COLO829 (cell line): ENCODE data around the gene RREB1.

Source experiments
- DNase-seq: peaks from one replicate; pipeline ENCODE4 v3.0.0; 2012; ENCODE audit warnings: low spot score

RREB1 gene

DNA sequence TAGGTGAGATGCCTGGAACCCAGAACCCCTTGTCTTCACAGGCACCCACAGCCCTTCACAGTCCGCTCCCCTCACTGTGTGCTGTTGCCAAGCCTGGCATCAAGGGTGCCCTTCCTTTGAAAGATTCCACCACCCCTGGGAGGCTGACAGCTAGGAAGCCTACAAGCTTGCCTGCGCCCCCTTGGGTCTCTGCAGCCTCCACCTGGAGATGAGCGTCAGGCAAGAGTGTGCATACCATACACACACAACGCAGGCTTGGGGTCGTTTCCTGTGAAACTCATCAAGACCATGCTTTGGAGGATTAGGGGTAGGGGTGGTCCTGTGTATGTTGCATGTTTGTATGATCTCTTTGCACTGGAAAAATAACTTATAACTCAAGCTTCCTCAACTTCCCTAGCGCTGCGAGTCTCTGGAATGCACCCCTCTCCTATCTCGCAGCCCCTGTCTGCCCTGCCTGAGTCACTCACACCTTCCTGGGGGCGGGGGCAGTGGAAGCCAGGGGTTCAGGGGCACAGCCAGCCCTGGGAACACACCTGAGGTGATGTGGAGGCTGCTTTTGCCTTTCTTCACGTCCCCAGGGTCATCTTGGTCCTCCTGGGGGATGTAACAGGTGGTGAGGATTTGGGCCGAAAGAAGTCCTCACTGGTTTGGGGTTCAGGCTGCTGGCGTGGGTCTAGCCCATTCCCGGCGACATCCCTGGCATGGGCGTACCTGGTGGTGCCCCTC lies 138.1 kb downstream of the RREB1 start:
- DNase-seq = no peak

- no peak for DNase-seq
Observed at GRCh38 chr6:7246401-7247178, 138.8 kb downstream of the RREB1 start.

DNA sequence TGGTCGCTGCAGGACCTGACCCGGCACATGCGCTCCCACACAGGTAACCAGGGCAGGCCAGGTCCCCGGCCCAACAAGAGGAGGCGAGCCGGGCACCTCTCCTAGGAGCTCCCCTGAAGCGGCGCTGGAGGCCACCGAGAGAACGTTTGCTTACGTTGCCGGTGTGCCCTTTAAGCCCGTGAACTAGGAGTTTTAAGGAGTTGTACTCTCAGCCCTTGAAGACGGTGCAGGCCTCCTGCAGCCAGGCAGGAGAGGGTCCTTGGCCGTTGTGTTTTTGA lies 139.4 kb downstream of the RREB1 start:
- no peak for DNase-seq

GRCh38 chr6:7247828-7248227 lies 140.1 kb downstream of the RREB1 start:
- DNase-seq = no peak

- no peak for DNase-seq
Observed at GRCh38 chr6:7249391-7249790, 141.6 kb downstream of the RREB1 start.

GRCh38 chr6:7249946-7250643 lies 142.3 kb downstream of the RREB1 start:
- DNase-seq = no peak

- DNase-seq = no peak
Observed at GRCh38 chr6:7250812-7251211, 143.1 kb downstream of the RREB1 start.

GRCh38 chr6:7251646-7252260 lies 144.0 kb downstream of the RREB1 start:
- DNase-seq = no peak

DNA sequence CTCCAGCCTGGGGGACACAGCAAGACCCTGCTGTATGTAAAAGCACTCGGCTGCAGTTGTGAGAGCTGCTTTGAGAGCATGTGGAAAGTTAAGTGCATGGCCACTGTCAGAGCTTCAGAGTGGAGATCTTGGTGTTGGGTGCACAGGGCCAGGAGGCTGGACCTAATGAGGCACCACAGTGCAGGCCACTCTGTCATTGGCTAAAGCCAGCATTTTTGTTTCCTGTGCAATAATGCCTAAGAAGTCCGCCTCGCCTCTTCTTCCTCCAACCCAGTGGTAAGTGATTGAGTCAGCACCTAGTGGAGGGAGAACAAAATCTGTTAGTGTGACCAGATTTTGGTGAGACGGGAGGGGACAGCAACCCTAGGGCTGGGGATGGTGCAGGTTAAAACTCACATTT lies 144.6 kb downstream of the RREB1 start:
- no peak for DNase-seq

- no peak for DNase-seq
Observed at GRCh38 chr6:7254980-7255835, 147.4 kb downstream of the RREB1 start.

DNA sequence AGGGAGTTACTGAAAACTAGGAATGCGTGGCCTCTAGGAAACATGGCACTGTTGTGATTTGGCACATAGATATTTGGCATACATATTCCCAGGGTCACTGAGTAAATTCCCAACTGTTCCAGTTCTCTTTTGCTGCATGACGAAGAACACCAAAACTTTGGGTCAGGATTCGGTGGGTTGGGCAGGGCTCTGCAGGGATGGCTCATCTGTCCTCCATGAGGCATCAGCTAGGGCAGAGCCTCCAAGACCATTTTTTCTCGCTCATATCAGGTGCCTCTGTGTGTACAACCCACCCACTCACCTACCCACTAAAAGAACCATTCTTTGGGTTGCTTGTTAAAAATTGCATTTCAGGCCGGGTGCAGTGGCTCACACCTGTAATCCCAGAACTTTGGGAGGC lies 148.2 kb downstream of the RREB1 start:
- DNase-seq = no peak

DNA sequence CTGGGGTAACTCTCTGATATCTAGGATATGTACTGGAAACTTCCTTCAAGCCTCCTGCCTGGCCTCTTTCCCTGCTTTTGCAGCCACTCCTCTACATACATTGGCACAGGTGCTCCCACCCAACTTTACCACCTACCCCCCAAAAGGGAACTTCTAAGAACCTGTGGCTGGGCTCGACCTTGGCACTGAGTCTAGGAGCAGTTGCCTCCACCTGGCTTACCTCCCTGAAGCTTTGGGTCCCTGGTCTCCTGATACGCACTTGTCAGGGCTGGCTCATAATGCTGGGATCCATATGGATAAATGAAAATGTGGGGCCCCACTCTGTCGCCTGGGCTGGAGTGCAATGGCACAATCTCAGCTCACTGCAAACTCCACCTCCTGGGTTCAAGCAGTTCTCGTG lies 149.0 kb downstream of the RREB1 start:
- no peak for DNase-seq

DNA sequence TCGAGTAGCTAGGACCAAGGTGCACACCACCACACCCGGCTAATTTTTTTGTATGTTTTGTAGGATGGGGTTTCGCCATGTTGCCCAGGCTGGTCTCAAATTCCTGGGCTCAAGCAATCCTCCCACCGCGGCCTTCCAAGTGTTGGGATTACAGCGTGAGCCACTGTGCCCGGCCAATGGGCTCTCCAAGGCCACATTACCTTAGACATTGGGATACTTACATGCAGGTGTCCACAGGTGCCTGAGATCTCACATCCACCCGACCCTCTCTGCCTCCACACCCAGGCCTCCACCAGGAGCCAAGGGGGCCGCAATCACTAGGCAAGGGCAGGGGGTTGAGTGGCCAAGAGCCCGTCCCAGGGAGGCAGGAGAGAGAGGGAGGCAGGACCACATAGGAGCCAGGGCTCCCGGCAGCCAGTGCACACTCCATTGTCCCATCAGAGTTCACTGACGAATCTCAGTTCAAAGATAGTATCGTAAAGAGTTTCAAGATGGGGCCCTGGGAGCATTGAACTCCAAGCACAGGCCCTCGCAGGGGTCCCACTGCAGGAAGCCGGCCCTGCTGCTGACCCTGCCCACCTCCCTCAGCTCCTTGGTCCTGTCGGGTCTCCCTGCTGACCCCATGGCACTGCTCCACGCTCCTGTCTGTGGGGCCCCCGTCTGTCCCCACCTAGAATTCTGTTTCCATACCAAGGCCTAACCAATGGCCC lies 149.9 kb downstream of the RREB1 start:
- no peak for DNase-seq

- DNase-seq = no peak
Observed at GRCh38 chr6:7258231-7258763, 150.5 kb downstream of the RREB1 start.

DNA sequence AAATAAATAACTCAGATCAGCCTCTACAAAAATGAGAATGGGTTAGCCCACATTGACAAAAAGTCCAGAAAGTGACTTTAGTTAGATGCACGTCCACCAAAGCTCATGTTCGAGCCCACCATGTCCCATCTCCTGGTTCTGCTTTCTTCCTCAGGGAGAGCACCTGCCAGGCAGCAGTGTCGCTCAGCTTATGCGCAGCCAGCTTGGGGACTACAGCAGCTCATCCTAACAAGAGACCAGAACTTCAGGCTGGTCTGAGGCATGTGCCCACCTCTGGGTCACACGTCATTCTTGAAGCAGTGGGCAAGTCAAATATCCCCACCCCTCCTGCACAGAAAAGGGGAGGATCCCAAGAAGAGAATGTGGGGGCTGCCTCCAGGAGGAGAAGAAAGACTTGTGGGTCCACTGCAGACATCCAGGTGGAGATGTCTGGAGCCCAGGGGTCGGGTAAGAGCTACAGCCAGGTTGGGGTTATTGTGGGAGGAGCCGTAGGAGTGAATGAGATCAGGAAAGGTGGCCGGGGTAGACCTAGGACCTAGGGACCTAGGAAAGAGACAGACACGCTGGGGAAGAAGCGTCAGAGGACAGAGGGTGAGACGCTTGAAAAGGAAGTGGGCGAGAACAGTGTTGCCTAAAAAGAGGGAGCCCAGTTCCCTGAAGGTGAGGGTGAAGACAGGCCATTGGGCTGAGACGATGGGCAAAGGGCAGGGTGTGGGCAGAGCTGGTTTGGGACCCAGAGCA lies 152.7 kb downstream of the RREB1 start:
- no peak for DNase-seq

- peak; percentile 95 for DNase-seq
Observed at GRCh38 chr6:7261032-7261841, 153.5 kb downstream of the RREB1 start.

DNA sequence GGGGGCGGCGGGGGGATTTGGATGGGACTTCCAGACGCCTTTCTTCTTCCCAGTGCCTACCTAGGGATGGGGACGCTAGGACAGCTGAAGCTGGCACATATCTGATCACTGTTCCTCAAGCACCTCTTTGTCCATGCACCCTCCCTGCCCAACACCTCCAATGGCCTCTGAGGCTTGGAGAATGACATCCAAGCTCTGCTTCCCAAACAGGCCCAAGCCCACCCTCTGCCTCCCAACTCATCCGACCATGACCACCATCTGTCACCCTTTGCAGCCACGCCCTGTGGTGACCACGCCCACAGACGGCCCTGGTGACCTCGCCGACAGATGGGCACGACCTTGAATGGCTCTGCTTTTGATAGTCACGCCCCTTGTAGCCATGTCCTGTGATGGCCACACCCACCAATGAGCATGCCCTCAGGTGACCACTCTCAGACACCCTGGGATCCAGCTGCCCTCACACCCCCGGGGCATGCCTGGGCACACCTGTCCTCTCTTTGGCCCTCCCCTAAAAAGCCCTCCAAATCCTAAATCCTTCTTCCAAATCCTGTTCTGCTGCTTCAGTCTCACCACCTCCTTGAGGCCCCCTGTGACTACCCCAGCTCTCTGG lies 154.2 kb downstream of the RREB1 start:
- DNase-seq = no peak

- DNase-seq = no peak
Observed at GRCh38 chr6:7262746-7263518, 155.2 kb downstream of the RREB1 start.
